Vagina (tissue), 2 donors: ENCODE data around the gene CNTN1.

Experiments used
- POLR2A ChIP-seq, 2 donors: fragments of 450-650 bp; IDR thresholded peaks; one replicate each; pipeline ENCODE4 v1.6.1; 2017; ENCODE audit warnings: antibody characterized with exemption in 2 of 2, mild to moderate bottlenecking in 2 of 2, moderate library complexity in 2 of 2
- POLR2AphosphoS5 ChIP-seq, 2 donors: sonication (generic); formaldehyde crosslinking; IDR thresholded peaks; one replicate each; pipeline ENCODE4 v1.9.0; 2017; ENCODE audit warnings: antibody characterized with exemption in 2 of 2, mild to moderate bottlenecking in 2 of 2, low read depth in 1 of 2; ENCODE audit not compliant: insufficient read depth in 1 of 2
- TF ChIP-seq, protein P1 (sequence below), 3 experiments: fragments of 450-650 bp in 2 of 3; fragments of 200-600 bp in 1 of 3; sonication (generic) in 1 of 3; IDR thresholded peaks; one replicate each; pipeline ENCODE4 v1.5.1; 2017 to 2019; ENCODE audit warnings: antibody characterized with exemption in 3 of 3, mild to moderate bottlenecking in 2 of 3, moderate library complexity in 2 of 3

DNA sequence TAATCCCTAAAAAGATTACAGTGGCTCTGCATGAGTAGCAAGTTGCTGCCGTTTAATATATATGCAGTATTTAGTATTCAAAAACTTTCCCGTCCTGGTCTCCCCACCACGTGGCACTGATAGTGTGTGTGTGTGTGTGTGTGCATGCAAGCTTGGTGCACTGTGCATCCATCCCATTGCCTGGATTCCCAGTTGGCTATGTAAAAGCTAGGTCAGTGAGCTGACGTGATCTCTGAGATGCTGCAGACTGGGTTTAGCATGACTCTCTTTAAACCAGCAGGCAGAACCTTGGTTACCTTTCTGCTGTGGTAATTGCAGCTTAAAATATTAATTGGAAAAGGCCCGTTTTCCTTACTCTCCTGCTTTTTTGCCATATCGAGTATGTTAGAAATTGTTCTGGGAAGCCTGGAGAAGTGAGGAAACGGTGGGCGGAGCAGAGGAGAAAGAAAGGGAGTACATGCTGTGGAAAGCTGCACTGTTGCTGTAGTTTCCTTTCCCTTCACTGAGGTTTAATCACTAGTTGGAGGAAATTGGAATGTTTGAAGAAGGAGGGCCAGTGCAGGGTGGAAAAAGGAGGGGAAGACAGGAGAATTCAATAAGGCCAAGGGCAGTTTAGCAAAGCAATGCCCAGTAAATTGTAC lies 4.0 kb upstream of the CNTN1 start:
- TF ChIP-seq, protein P1, sequence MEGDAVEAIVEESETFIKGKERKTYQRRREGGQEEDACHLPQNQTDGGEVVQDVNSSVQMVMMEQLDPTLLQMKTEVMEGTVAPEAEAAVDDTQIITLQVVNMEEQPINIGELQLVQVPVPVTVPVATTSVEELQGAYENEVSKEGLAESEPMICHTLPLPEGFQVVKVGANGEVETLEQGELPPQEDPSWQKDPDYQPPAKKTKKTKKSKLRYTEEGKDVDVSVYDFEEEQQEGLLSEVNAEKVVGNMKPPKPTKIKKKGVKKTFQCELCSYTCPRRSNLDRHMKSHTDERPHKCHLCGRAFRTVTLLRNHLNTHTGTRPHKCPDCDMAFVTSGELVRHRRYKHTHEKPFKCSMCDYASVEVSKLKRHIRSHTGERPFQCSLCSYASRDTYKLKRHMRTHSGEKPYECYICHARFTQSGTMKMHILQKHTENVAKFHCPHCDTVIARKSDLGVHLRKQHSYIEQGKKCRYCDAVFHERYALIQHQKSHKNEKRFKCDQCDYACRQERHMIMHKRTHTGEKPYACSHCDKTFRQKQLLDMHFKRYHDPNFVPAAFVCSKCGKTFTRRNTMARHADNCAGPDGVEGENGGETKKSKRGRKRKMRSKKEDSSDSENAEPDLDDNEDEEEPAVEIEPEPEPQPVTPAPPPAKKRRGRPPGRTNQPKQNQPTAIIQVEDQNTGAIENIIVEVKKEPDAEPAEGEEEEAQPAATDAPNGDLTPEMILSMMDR (IDR thresholded peaks at IDR 0.05): no peak
- TF ChIP-seq POLR2A (IDR thresholded peaks at IDR 0.05): no peak
- TF ChIP-seq POLR2AphosphoS5 (IDR thresholded peaks at IDR 0.05; ENCODE audit: insufficient read depth in 1 of 2, low read depth in 1 of 2): no peak
